ENCODE measurements around the gene NOXRED1. TPM values are rescaled to one million over a fixed set of nuclear protein-coding genes. Genes with fewer than 3 reads are reported as not detected.
"Not testable (repeated sequence)": the region's sequence is repeated elsewhere in the genome, so short reads cannot be mapped to it uniquely, and the experiment has no call there.

The NOXRED1 gene
- total and polyA plus RNA-seq, 2 donors (not counting 1 experiment from before 2014, with no cell fraction given), result 0.42 to 1.5 TPM

DNA sequence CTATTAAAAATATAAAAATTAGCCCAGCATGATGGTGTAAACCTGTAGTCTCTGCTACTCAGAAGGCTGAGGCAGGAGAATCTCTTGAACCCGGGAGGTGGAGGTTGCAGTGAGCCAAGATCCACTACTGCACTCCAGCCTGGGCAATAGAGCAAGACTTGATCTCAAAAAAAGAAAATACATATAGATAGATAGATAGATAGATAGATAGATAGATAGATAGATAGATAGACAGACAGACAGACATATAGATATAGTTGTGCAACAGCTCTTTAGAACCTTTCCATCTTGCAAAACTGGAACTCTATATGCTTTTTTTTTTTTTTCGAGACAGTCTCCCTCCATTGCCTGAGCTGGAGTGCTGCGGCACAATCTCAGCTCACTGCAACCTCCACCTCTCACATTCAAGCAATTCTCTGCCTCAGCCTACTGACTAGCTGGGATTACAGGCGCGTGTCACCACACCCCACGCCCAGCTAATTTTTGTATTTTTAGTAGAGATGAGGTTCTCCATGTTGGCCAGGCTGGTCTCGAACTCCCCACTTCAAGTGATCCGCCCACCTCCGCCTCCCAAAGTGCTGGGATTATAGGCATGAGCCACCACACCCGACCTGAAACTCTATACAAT lies 7.8 kb downstream of the NOXRED1 start:
- H3K4me3 Mint-ChIP-seq; H3K4me3 ChIP-seq (ENCODE audit: control extremely low read depth in 1 of 5, extremely low read depth in 1 of 5, insufficient read depth in 1 of 5, low read depth in 2 of 5, low read length in 4 of 5); H3K9ac ChIP-seq (ENCODE audit: low read length); H3K4me1 ChIP-seq (ENCODE audit: control insufficient read depth in 2 of 2, insufficient read depth in 2 of 2, low read length in 2 of 2); DNase-seq; ATAC-seq (ENCODE audit: low read depth); H3K9me3 Mint-ChIP-seq (ENCODE audit: insufficient read depth); H3K27ac ChIP-seq (ENCODE audit: low read length in 2 of 2); H3K27me3 ChIP-seq (replicated peaks in 1 of 4; ENCODE audit: control extremely low read depth in 1 of 4, control insufficient read depth in 3 of 4, insufficient read depth in 4 of 4, low read length in 3 of 4); H3K4me2 ChIP-seq (replicated peaks; ENCODE audit: low read depth, low read length, poor library complexity, severe bottlenecking); H3K27ac Mint-ChIP-seq; H3K27me3 Mint-ChIP-seq; POLR2A ChIA-PET; intact Hi-C loops (cut with micrococcal nuclease); H2AFZ ChIP-seq (ENCODE audit: insufficient read depth, low read depth, low read length, poor library complexity, severe bottlenecking); H3K36me3 ChIP-seq (replicated peaks in 1 of 2; ENCODE audit: control extremely low read depth in 1 of 2, control insufficient read depth in 1 of 2, extremely low read depth in 1 of 2, insufficient read depth in 2 of 2, low read length in 1 of 2); H3K4me1 Mint-ChIP-seq; H3K79me2 ChIP-seq (ENCODE audit: control insufficient read depth, insufficient read depth, low read length); H4K20me1 ChIP-seq (ENCODE audit: control insufficient read depth, insufficient read depth, low read length, poor library complexity, severe bottlenecking): not testable (repeated sequence)
- peaks cover 0 to 15% (median 14%) of the 10 kb centered on the region in 3 donors for H3K9me3 ChIP-seq (ENCODE audit: control extremely low read depth in 1 of 3, control insufficient read depth in 2 of 3, insufficient read depth in 1 of 3, low read length in 2 of 3)
- CTCF ChIA-PET, result interaction anchor here (0.6 kb wide), 1 partner anchor 94 kb away, joined by 3 read pairs; no protein-coding TSS in a partner anchor
- WGBS (ENCODE audit: insufficient coverage), result 100% methylated on average over 3 of the region's 10 CpGs

DNA sequence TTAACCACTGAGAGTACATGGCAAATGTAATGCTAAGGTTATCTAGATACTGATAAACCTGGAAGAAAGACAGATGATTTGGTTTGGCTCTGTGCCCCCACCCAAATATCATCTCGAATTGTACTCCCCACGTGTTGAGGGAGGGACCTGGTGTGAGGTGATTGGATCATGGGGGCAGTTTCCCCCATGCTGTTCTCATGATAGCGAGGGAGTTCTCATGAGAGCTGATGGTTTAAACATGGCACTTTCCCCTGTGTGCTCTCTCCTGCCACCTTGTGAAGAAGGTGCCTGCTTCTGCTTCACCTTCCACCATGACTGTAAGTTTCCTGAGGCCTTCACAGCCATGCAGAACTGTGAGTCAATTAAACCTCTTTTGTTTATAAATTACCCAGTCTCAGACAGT lies 14.2 kb downstream of the NOXRED1 start:
- TF ChIP-seq, protein P1, sequence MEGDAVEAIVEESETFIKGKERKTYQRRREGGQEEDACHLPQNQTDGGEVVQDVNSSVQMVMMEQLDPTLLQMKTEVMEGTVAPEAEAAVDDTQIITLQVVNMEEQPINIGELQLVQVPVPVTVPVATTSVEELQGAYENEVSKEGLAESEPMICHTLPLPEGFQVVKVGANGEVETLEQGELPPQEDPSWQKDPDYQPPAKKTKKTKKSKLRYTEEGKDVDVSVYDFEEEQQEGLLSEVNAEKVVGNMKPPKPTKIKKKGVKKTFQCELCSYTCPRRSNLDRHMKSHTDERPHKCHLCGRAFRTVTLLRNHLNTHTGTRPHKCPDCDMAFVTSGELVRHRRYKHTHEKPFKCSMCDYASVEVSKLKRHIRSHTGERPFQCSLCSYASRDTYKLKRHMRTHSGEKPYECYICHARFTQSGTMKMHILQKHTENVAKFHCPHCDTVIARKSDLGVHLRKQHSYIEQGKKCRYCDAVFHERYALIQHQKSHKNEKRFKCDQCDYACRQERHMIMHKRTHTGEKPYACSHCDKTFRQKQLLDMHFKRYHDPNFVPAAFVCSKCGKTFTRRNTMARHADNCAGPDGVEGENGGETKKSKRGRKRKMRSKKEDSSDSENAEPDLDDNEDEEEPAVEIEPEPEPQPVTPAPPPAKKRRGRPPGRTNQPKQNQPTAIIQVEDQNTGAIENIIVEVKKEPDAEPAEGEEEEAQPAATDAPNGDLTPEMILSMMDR (IDR thresholded peaks at IDR 0.05), result no peak
- TF ChIP-seq EZH2 (IDR thresholded peaks at IDR 0.05; ENCODE audit: borderline replicate concordance, insufficient read depth, low read depth, low read length, poor library complexity, severe bottlenecking), result no peak
- Histone ChIP-seq H3K9me3 (ENCODE audit: control extremely low read depth in 1 of 3, control insufficient read depth in 2 of 3, insufficient read depth in 1 of 3, low read length in 2 of 3) (no peaks in the 10 kb centered on the region), H3K79me2 (ENCODE audit: control insufficient read depth, insufficient read depth, low read length) (no peaks in the 10 kb centered on the region), H3K9ac (ENCODE audit: low read length) (no peak overlapping the region), H3K4me2 (replicated peaks; ENCODE audit: low read depth, low read length, poor library complexity, severe bottlenecking) (no peak overlapping the region), H4K20me1 (ENCODE audit: control insufficient read depth, insufficient read depth, low read length, poor library complexity, severe bottlenecking) (no peaks in the 10 kb centered on the region), H3K27ac (ENCODE audit: low read length in 2 of 2) (no peak overlapping the region), H2AFZ (ENCODE audit: insufficient read depth, low read depth, low read length, poor library complexity, severe bottlenecking) (no peak overlapping the region), H3K4me3 (ENCODE audit: control extremely low read depth in 1 of 5, extremely low read depth in 1 of 5, insufficient read depth in 1 of 5, low read depth in 2 of 5, low read length in 4 of 5) (no peak overlapping the region), H3K36me3 (replicated peaks in 1 of 2; ENCODE audit: control extremely low read depth in 1 of 2, control insufficient read depth in 1 of 2, extremely low read depth in 1 of 2, insufficient read depth in 2 of 2, low read length in 1 of 2) (no peaks in the 10 kb centered on the region), H3K27me3 (replicated peaks in 1 of 4; ENCODE audit: control extremely low read depth in 1 of 4, control insufficient read depth in 3 of 4, insufficient read depth in 4 of 4, low read length in 3 of 4) (no peaks in the 10 kb centered on the region), H3K4me1 (ENCODE audit: control insufficient read depth in 2 of 2, insufficient read depth in 2 of 2, low read length in 2 of 2) (peaks cover 3 to 5% of the 10 kb centered on the region in 2 donors)
- Mint-ChIP-seq H3K9me3 (ENCODE audit: insufficient read depth) (no peaks in the 10 kb centered on the region), H3K4me1 (peaks cover 10% of the 10 kb centered on the region), H3K27ac (no peak overlapping the region), H3K4me3 (no peak overlapping the region), H3K27me3 (no peaks in the 10 kb centered on the region)
- DNase-seq (peak; percentile 41), ATAC-seq (ENCODE audit: low read depth) (peak; percentile 28)
- WGBS (ENCODE audit: insufficient coverage), result 100% methylated on average over 1 of the region's 3 CpGs
- ChIA-PET CTCF (interaction anchor here (0.6 to 1.8 kb wide), 4 partner anchors 9 to 256 kb away, joined by 3 to 5 read pairs (median 4); no protein-coding TSS in a partner anchor), POLR2A (no interaction called here)
- intact Hi-C loops (cut with micrococcal nuclease), result no loop called here

Data from B cell (primary cell).